Measurements from ENCODE around the gene UGCG. TPM values are rescaled to one million over a fixed set of nuclear protein-coding genes. Genes with fewer than 3 reads are reported as not detected.
A peak's percentile ranks its signal among the peaks of the same experiment; 100 is the strongest.

The UGCG gene
- total and polyA plus RNA-seq, 10 of the 15 experiments (the other 5 are each of a cell fraction or from before 2014, with no cell fraction given) = 21.7 to 96.6 (median 48.9) TPM

DNA sequence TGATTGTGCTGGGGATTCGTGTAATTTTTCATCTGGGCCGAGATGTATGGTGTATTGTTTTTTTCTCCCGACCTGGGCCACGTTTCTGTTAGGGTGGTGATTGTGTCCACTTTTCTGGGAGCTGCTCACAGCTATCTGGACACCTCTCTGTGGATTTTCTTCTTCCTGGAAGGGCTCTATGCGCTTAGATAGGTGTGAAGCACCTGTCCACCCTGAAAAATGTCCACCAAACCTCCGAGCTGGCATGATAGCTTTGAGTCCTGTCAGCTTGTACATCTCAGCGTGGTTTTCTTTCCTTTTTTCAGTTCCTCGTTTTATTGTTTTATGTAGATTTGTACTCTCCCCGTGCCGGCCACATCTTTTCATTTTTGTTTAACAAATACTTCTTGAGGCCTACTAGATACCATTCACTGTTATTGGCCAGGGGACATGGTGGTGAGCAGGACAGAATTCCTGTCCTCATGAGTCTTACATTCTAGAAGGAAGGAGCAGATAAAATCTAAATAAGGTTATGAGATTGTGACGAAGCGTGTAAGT is 1.1 kb downstream of the UGCG start (continued):
- TF ChIP-seq, protein P1, sequence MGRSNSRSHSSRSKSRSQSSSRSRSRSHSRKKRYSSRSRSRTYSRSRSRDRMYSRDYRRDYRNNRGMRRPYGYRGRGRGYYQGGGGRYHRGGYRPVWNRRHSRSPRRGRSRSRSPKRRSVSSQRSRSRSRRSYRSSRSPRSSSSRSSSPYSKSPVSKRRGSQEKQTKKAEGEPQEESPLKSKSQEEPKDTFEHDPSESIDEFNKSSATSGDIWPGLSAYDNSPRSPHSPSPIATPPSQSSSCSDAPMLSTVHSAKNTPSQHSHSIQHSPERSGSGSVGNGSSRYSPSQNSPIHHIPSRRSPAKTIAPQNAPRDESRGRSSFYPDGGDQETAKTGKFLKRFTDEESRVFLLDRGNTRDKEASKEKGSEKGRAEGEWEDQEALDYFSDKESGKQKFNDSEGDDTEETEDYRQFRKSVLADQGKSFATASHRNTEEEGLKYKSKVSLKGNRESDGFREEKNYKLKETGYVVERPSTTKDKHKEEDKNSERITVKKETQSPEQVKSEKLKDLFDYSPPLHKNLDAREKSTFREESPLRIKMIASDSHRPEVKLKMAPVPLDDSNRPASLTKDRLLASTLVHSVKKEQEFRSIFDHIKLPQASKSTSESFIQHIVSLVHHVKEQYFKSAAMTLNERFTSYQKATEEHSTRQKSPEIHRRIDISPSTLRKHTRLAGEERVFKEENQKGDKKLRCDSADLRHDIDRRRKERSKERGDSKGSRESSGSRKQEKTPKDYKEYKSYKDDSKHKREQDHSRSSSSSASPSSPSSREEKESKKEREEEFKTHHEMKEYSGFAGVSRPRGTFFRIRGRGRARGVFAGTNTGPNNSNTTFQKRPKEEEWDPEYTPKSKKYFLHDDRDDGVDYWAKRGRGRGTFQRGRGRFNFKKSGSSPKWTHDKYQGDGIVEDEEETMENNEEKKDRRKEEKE (IDR thresholded peaks at IDR 0.05) = no peak
- TF ChIP-seq NBN (IDR thresholded peaks at IDR 0.05) (0 out of 2 replicates have a peak, but pooled peaks have one; percentile 62), TBL1XR1 (IDR thresholded peaks at IDR 0.05; ENCODE audit: low read depth, low read length) (peak; percentile 56; the same call in 1 of the 2 replicates), IKZF2 (IDR thresholded peaks at IDR 0.05) (peak in 1 of 2 experiments; percentile 49; a peak in 2 of 4 replicates), CBX5 (IDR thresholded peaks at IDR 0.05; ENCODE audit: low read depth) (peak; percentile 87; the same call in 1 of the 2 replicates), POLR2A (IDR thresholded peaks at IDR 0.05; ENCODE audit: low read depth, low read length) (peak; percentile 10; the same call in 1 of the 2 replicates), STAT3 (IDR thresholded peaks at IDR 0.05; ENCODE audit: low read depth, low read length) (no peak; the same call in 1 of the 2 replicates), YY1 (IDR thresholded peaks at IDR 0.05; ENCODE audit: low read depth, low read length) (peak; percentile 39), ATF7 (IDR thresholded peaks at IDR 0.05; ENCODE audit: low read depth) (peak; percentile 47; the same call in 1 of the 2 replicates), BHLHE40 (IDR thresholded peaks at IDR 0.05; ENCODE audit: borderline replicate concordance in 1 of 2, low read depth in 2 of 2, low read length in 1 of 2) (peak; percentile 79 to 85), MTA3 (IDR thresholded peaks at IDR 0.05; ENCODE audit: borderline replicate concordance, low read length) (peak; percentile 64; the same call in 1 of the 2 replicates), EP300 (IDR thresholded peaks at IDR 0.05; ENCODE audit: borderline replicate concordance in 1 of 2, control insufficient read depth in 1 of 2, low read depth in 2 of 2, low read length in 2 of 2) (peak in 1 of 2 experiments; percentile 64; a peak in 1 of 4 replicates), GATAD2B (conservative IDR thresholded peaks at IDR 0.05; ENCODE audit: low read depth) (no peak), ZNF384 (IDR thresholded peaks at IDR 0.05; ENCODE audit: borderline replicate concordance, low read depth, low read length) (no peak), NFYB (IDR thresholded peaks at IDR 0.05; ENCODE audit: insufficient read depth, low read depth, low read length) (peak; percentile 66; the same call in 1 of the 2 replicates)
- TF ChIP-seq, protein P2, sequence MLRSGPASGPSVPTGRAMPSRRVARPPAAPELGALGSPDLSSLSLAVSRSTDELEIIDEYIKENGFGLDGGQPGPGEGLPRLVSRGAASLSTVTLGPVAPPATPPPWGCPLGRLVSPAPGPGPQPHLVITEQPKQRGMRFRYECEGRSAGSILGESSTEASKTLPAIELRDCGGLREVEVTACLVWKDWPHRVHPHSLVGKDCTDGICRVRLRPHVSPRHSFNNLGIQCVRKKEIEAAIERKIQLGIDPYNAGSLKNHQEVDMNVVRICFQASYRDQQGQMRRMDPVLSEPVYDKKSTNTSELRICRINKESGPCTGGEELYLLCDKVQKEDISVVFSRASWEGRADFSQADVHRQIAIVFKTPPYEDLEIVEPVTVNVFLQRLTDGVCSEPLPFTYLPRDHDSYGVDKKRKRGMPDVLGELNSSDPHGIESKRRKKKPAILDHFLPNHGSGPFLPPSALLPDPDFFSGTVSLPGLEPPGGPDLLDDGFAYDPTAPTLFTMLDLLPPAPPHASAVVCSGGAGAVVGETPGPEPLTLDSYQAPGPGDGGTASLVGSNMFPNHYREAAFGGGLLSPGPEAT (IDR thresholded peaks at IDR 0.05; ENCODE audit: low read depth) = peak; percentile 80
- TF ChIP-seq, protein P3, sequence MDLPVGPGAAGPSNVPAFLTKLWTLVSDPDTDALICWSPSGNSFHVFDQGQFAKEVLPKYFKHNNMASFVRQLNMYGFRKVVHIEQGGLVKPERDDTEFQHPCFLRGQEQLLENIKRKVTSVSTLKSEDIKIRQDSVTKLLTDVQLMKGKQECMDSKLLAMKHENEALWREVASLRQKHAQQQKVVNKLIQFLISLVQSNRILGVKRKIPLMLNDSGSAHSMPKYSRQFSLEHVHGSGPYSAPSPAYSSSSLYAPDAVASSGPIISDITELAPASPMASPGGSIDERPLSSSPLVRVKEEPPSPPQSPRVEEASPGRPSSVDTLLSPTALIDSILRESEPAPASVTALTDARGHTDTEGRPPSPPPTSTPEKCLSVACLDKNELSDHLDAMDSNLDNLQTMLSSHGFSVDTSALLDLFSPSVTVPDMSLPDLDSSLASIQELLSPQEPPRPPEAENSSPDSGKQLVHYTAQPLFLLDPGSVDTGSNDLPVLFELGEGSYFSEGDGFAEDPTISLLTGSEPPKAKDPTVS (IDR thresholded peaks at IDR 0.05; ENCODE audit: low read depth, low read length) = no peak
- TF ChIP-seq, protein P4, sequence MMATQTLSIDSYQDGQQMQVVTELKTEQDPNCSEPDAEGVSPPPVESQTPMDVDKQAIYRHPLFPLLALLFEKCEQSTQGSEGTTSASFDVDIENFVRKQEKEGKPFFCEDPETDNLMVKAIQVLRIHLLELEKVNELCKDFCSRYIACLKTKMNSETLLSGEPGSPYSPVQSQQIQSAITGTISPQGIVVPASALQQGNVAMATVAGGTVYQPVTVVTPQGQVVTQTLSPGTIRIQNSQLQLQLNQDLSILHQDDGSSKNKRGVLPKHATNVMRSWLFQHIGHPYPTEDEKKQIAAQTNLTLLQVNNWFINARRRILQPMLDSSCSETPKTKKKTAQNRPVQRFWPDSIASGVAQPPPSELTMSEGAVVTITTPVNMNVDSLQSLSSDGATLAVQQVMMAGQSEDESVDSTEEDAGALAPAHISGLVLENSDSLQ (IDR thresholded peaks at IDR 0.05) = peak; percentile 89
- TF ChIP-seq, protein P5, sequence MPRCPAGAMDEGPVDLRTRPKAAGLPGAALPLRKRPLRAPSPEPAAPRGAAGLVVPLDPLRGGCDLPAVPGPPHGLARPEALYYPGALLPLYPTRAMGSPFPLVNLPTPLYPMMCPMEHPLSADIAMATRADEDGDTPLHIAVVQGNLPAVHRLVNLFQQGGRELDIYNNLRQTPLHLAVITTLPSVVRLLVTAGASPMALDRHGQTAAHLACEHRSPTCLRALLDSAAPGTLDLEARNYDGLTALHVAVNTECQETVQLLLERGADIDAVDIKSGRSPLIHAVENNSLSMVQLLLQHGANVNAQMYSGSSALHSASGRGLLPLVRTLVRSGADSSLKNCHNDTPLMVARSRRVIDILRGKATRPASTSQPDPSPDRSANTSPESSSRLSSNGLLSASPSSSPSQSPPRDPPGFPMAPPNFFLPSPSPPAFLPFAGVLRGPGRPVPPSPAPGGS (IDR thresholded peaks at IDR 0.05; ENCODE audit: borderline replicate concordance, insufficient read depth, low read depth, low read length, poor library complexity, severe bottlenecking) = peak; percentile 17
- TF ChIP-seq, protein P6, sequence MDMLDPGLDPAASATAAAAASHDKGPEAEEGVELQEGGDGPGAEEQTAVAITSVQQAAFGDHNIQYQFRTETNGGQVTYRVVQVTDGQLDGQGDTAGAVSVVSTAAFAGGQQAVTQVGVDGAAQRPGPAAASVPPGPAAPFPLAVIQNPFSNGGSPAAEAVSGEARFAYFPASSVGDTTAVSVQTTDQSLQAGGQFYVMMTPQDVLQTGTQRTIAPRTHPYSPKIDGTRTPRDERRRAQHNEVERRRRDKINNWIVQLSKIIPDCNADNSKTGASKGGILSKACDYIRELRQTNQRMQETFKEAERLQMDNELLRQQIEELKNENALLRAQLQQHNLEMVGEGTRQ (IDR thresholded peaks at IDR 0.05; ENCODE audit: borderline replicate concordance, low read depth, low read length) = peak; percentile 48

Measured in GM12878 (cell line).